Liver (tissue), 9 donors: Measurements from ENCODE around the gene ARNT2. TPM values are rescaled to one million over a fixed set of nuclear protein-coding genes. Genes with fewer than 3 reads are reported as not detected.

Experiments
- DNase-seq: peaks from one replicate; pipeline ENCODE4 v3.0.0-alpha.2; 2017; ENCODE audit warnings: low spot score
- H3K27ac ChIP-seq, 2 donors: one replicate each; pipeline ENCODE4 v1.7.0; 2013; ENCODE audit warnings: inconsistent platforms in 2 of 2, low read length in 2 of 2, control low read depth in 1 of 2, low read depth in 1 of 2, mild to moderate bottlenecking in 1 of 2
- H3K27me3 ChIP-seq, 4 donors: one replicate each; pipeline versions ENCODE4 v1.6.1 to v1.7.0; 2013; ENCODE audit warnings: low read length in 3 of 4, inconsistent platforms in 1 of 4, mild to moderate bottlenecking in 1 of 4, moderate library complexity in 1 of 4; ENCODE audit not compliant: control insufficient read depth in 4 of 4, insufficient read depth in 4 of 4
- H3K36me3 ChIP-seq, 4 donors: one replicate each; pipeline versions ENCODE4 v1.6.1 to v1.7.0; 2013; ENCODE audit warnings: low read length in 3 of 4, mild to moderate bottlenecking in 3 of 4, low read depth in 1 of 4, moderate library complexity in 1 of 4; ENCODE audit not compliant: control insufficient read depth in 4 of 4, insufficient read depth in 3 of 4
- H3K4me1 ChIP-seq, 4 donors: one replicate each; pipeline versions ENCODE4 v1.6.1 to v1.7.0; 2013; ENCODE audit warnings: low read length in 3 of 4, mild to moderate bottlenecking in 3 of 4, moderate library complexity in 1 of 4; ENCODE audit not compliant: control insufficient read depth in 4 of 4, insufficient read depth in 4 of 4
- H3K4me3 ChIP-seq, 3 donors: one replicate each; pipeline versions ENCODE4 v1.6.1 to v1.7.0; 2013; ENCODE audit warnings: low read length in 3 of 3, control low read depth in 1 of 3, low read depth in 1 of 3, mild to moderate bottlenecking in 1 of 3
- H3K9ac ChIP-seq, 2 donors: one replicate each; pipeline ENCODE4 v1.7.0; 2013; ENCODE audit warnings: low read length in 2 of 2, mild to moderate bottlenecking in 2 of 2, moderate library complexity in 2 of 2, control low read depth in 1 of 2, low read depth in 1 of 2
- H3K9me3 ChIP-seq, 4 donors: one replicate each; pipeline versions ENCODE4 v1.6.1 to v1.7.0; 2013; ENCODE audit warnings: low read length in 3 of 4; ENCODE audit not compliant: control insufficient read depth in 4 of 4
- CTCF ChIP-seq: fragments of 150-350 bp; IDR thresholded peaks from 2 replicates; pipeline ENCODE4 v1.5.1; 2017; ENCODE audit warnings: improper control_type of control experiment, low read depth, low read length; ENCODE audit not compliant: missing input control
- EGR1 ChIP-seq, 2 donors: IDR thresholded peaks; 2 replicates each; pipeline ENCODE4 v1.6.1; 2016 to 2018; ENCODE audit warnings: antibody characterized with exemption in 2 of 2, low read depth in 2 of 2
- FOXA1 ChIP-seq: IDR thresholded peaks from 2 replicates; pipeline ENCODE4 v1.6.1; 2016; ENCODE audit warnings: antibody characterized with exemption
- FOXA2 ChIP-seq: IDR thresholded peaks from 2 replicates; pipeline ENCODE4 v1.6.1; 2016; ENCODE audit warnings: antibody characterized with exemption
- GABPA ChIP-seq, 2 donors: IDR thresholded peaks in 1 of 2; conservative IDR thresholded peaks in 1 of 2; 2 replicates each; pipeline ENCODE4 v1.6.1; 2016; ENCODE audit warnings: antibody characterized with exemption in 2 of 2, mild to moderate bottlenecking in 1 of 2, moderate library complexity in 1 of 2
- HNF4A ChIP-seq, 2 donors: conservative IDR thresholded peaks; 2 replicates each; pipeline ENCODE4 v1.6.1; 2016; ENCODE audit warnings: antibody characterized with exemption in 2 of 2, mild to moderate bottlenecking in 2 of 2
- HNF4G ChIP-seq: IDR thresholded peaks from 2 replicates; pipeline ENCODE4 v1.6.1; 2016; ENCODE audit warnings: antibody characterized with exemption
- JUND ChIP-seq, 2 donors: IDR thresholded peaks; 2 replicates each; pipeline ENCODE4 v1.6.1; 2016; ENCODE audit warnings: antibody characterized with exemption in 2 of 2
- NR2F2 ChIP-seq: IDR thresholded peaks from 2 replicates; pipeline ENCODE4 v1.6.1; 2016; ENCODE audit warnings: antibody characterized with exemption
- RAD21 ChIP-seq, 2 donors: IDR thresholded peaks; 2 replicates each; pipeline ENCODE4 v1.6.1; 2016; ENCODE audit warnings: antibody characterized with exemption in 2 of 2, mild to moderate bottlenecking in 2 of 2
- RXRA ChIP-seq, 2 donors: IDR thresholded peaks; 2 replicates each; pipeline ENCODE4 v1.6.1; 2017 to 2018; ENCODE audit warnings: antibody characterized with exemption in 2 of 2, mild to moderate bottlenecking in 1 of 2
- SP1 ChIP-seq: IDR thresholded peaks from 2 replicates; pipeline ENCODE4 v1.6.1; 2018; ENCODE audit warnings: antibody characterized with exemption, mild to moderate bottlenecking
- TAF1 ChIP-seq: conservative IDR thresholded peaks from 2 replicates; pipeline ENCODE4 v1.6.1; 2016; ENCODE audit warnings: antibody characterized with exemption, mild to moderate bottlenecking
- YY1 ChIP-seq: IDR thresholded peaks from 2 replicates; pipeline ENCODE4 v1.6.1; 2016; ENCODE audit warnings: antibody characterized with exemption, mild to moderate bottlenecking
- ZBTB33 ChIP-seq: IDR thresholded peaks from 2 replicates; pipeline ENCODE4 v1.6.1; 2016; ENCODE audit warnings: antibody characterized with exemption
- WGBS: extraction: QIAGEN DNeasy Blood & Tissue Kit; methylation state at CpG from one replicate; pipeline ENCODE4 v1.1.7; 2013; 5-methylcytosine and 5-hydroxymethylcytosine counted together
- polyA plus RNA-seq, 2 donors: library from polyadenylated mRNA; stranded (reverse) in 1 of 2; unstranded in 1 of 2; fragments of 200-250 nt in 1 of 2; fragments of >200 nt in 1 of 2; fragmentation: Nextera tagmentation in 1 of 2; extraction: Ambion mirVana in 1 of 2; gene quantifications; one replicate each; pipeline versions ENCODE4 v1.2.1 to v1.2.3, GENCODE V29; 2013 to 2015
- total RNA-seq, 2 donors: library from RNA; depleted of rRNA; stranded (reverse); fragments of >200 nt; gene quantifications; one replicate each; pipeline ENCODE4 v1.2.3, GENCODE V29; 2014
- TF ChIP-seq, protein P1 (sequence below): IDR thresholded peaks from 2 replicates; pipeline ENCODE4 v1.6.1; 2016; ENCODE audit warnings: antibody characterized with exemption
- TF ChIP-seq, protein P2 (sequence below): IDR thresholded peaks from 2 replicates; pipeline ENCODE4 v1.6.1; 2016; ENCODE audit warnings: antibody characterized with exemption, mild to moderate bottlenecking
- TF ChIP-seq, protein P3 (sequence below): IDR thresholded peaks from 2 replicates; pipeline ENCODE4 v1.6.1; 2016; ENCODE audit warnings: antibody characterized with exemption
- donor health status: healthy.
- donor health status: healthy.
- donor health status: healthy.
- donor health status: healthy.
- donor health status: healthy.

The ARNT2 gene
- total and polyA plus RNA-seq, 4 donors = 0.17 to 0.92 (median 0.54) TPM

DNA sequence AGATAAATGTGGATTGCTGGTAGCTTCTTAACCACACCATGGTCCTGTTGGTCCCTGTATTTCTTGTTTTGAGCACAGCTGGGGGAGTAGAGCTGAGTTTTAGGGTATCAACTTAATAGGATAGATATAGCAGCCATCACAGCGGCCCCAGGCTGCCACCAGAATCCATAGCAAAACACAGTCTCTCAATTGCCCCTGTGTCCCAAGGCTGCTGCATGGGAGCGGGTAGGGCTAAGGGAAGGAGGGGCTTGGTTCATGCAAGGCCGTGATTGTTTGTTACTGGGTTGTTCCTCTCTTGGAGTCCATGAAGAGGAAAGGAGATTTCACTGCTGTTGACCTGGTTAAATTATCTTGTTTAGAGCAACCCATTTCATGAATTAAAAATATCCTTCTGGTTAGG, 22.1 kb downstream of the ARNT2 start:
- no peaks in the 10 kb centered on the region for H3K36me3 ChIP-seq
- H3K27me3 ChIP-seq = peaks cover 0 to 3% (median 0%) of the 10 kb centered on the region in 4 donors
- no peak overlapping the region for H3K4me3 ChIP-seq
- DNase-seq = no peak
- 88% methylated on average over 3 of the region's 3 CpGs for WGBS
- H3K9me3 ChIP-seq = no peaks in the 10 kb centered on the region
- H3K9ac ChIP-seq = no peak overlapping the region
- no peaks in the 10 kb centered on the region for H3K4me1 ChIP-seq
- TF ChIP-seq JUND (IDR thresholded peaks at IDR 0.05) (no peak), FOXA2 (no peak), TAF1 (no peak), SP1 (no peak), GABPA (IDR thresholded peaks at IDR 0.05 in 1 of 2, conservative IDR thresholded peaks at IDR 0.05 in 1 of 2) (no peak), NR2F2 (no peak), YY1 (no peak), EGR1 (IDR thresholded peaks at IDR 0.05; ENCODE audit: low read depth in 2 of 2) (no peak), RAD21 (IDR thresholded peaks at IDR 0.05) (no peak), HNF4A (conservative IDR thresholded peaks at IDR 0.05) (no peak), HNF4G (no peak), ZBTB33 (no peak), FOXA1 (no peak), CTCF (no peak), RXRA (IDR thresholded peaks at IDR 0.05) (no peak)
- TF ChIP-seq, protein P1, sequence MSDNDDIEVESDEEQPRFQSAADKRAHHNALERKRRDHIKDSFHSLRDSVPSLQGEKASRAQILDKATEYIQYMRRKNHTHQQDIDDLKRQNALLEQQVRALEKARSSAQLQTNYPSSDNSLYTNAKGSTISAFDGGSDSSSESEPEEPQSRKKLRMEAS = no peak
- TF ChIP-seq, protein P2, sequence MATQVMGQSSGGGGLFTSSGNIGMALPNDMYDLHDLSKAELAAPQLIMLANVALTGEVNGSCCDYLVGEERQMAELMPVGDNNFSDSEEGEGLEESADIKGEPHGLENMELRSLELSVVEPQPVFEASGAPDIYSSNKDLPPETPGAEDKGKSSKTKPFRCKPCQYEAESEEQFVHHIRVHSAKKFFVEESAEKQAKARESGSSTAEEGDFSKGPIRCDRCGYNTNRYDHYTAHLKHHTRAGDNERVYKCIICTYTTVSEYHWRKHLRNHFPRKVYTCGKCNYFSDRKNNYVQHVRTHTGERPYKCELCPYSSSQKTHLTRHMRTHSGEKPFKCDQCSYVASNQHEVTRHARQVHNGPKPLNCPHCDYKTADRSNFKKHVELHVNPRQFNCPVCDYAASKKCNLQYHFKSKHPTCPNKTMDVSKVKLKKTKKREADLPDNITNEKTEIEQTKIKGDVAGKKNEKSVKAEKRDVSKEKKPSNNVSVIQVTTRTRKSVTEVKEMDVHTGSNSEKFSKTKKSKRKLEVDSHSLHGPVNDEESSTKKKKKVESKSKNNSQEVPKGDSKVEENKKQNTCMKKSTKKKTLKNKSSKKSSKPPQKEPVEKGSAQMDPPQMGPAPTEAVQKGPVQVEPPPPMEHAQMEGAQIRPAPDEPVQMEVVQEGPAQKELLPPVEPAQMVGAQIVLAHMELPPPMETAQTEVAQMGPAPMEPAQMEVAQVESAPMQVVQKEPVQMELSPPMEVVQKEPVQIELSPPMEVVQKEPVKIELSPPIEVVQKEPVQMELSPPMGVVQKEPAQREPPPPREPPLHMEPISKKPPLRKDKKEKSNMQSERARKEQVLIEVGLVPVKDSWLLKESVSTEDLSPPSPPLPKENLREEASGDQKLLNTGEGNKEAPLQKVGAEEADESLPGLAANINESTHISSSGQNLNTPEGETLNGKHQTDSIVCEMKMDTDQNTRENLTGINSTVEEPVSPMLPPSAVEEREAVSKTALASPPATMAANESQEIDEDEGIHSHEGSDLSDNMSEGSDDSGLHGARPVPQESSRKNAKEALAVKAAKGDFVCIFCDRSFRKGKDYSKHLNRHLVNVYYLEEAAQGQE = no peak
- TF ChIP-seq, protein P3, sequence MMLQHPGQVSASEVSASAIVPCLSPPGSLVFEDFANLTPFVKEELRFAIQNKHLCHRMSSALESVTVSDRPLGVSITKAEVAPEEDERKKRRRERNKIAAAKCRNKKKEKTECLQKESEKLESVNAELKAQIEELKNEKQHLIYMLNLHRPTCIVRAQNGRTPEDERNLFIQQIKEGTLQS = no peak
- no peak overlapping the region for H3K27ac ChIP-seq
